ENCODE results near the gene KSR2. TPM values are rescaled to one million over a fixed set of nuclear protein-coding genes. Genes with fewer than 3 reads are reported as not detected.
"Not testable (repeated sequence)": the region's sequence is repeated elsewhere in the genome, so short reads cannot be mapped to it uniquely, and the experiment has no call there.

The KSR2 gene
- total RNA-seq, 4 donors from 2014 or later, result under 0.01 to 0.06 (median 0.03) TPM

GRCh38 chr12:118015306-118015705 is 46.5 kb upstream of the KSR2 start:
- intact Hi-C loops (cut with DNase I), result loop anchor here (5.0 kb wide), 1 partner anchor 37 kb away; no protein-coding TSS in a partner anchor
- Histone ChIP-seq H3K9me3 (no peaks in the 10 kb centered on the region), H3K4me1 (peaks cover 6 to 20% (median 16%) of the 10 kb centered on the region in 4 donors), H3K27ac (replicated peaks in 1 of 4) (no peak overlapping the region), H3K36me3 (peaks cover 0 to 13% (median 12%) of the 10 kb centered on the region in 4 donors), H3K27me3 (no peaks in the 10 kb centered on the region), H3K4me3 (no peak overlapping the region)
- no peak for DNase-seq (ENCODE audit: extremely low spot score)
- TF ChIP-seq CTCF (IDR thresholded peaks at IDR 0.05) (no peak), EP300 (IDR thresholded peaks at IDR 0.05) (no peak), POLR2AphosphoS5 (IDR thresholded peaks at IDR 0.05) (no peak), POLR2A (IDR thresholded peaks at IDR 0.05; ENCODE audit: low read depth) (no peak)
- 95% methylated on average over 2 of the region's 2 CpGs for WGBS

GRCh38 chr12:118013283-118013682 is 44.5 kb upstream of the KSR2 start:
- DNase-seq (ENCODE audit: extremely low spot score), result no peak
- 84% methylated on average over 3 of the region's 3 CpGs for WGBS

GRCh38 chr12:118011961-118012360 is 43.2 kb upstream of the KSR2 start:
- intact Hi-C loops (cut with DNase I), result no loop called here
- Histone ChIP-seq H3K4me3 (no peak overlapping the region), H3K9me3 (no peaks in the 10 kb centered on the region), H3K27me3 (no peaks in the 10 kb centered on the region), H3K4me1 (peaks cover under 1 to 14% (median 8%) of the 10 kb centered on the region in 4 donors), H3K36me3 (no peaks in the 10 kb centered on the region), H3K27ac (replicated peaks in 1 of 4) (no peak overlapping the region)
- 71% methylated on average over 3 of the region's 3 CpGs for WGBS
- no peak for DNase-seq (ENCODE audit: extremely low spot score)
- TF ChIP-seq POLR2AphosphoS5 (IDR thresholded peaks at IDR 0.05), result no peak
- TF ChIP-seq POLR2A (IDR thresholded peaks at IDR 0.05; ENCODE audit: low read depth), result no peak
- TF ChIP-seq CTCF (IDR thresholded peaks at IDR 0.05), result no peak

More at GRCh38 chr12:118013283-118013682, 44.5 kb upstream of the KSR2 start:
- no peaks in the 10 kb centered on the region for H3K9me3 ChIP-seq
- intact Hi-C loops (cut with DNase I), result no loop called here
- no peak overlapping the region for H3K4me3 ChIP-seq
- peaks cover 6 to 20% (median 16%) of the 10 kb centered on the region in 4 donors for H3K4me1 ChIP-seq
- no peaks in the 10 kb centered on the region for H3K27me3 ChIP-seq
- no peak overlapping the region for H3K27ac ChIP-seq (replicated peaks in 1 of 4)
- TF ChIP-seq CTCF (IDR thresholded peaks at IDR 0.05) (no peak), POLR2AphosphoS5 (IDR thresholded peaks at IDR 0.05) (no peak), POLR2A (IDR thresholded peaks at IDR 0.05; ENCODE audit: low read depth) (no peak), EP300 (IDR thresholded peaks at IDR 0.05) (no peak)
- H3K36me3 ChIP-seq, result no peaks in the 10 kb centered on the region

GRCh38 chr12:118011377-118011776 is 42.6 kb upstream of the KSR2 start:
- Histone ChIP-seq H3K27ac (replicated peaks in 1 of 4) (no peak overlapping the region), H3K27me3 (no peaks in the 10 kb centered on the region), H3K4me3 (no peak overlapping the region), H3K4me1 (peaks cover 0 to 13% (median 7%) of the 10 kb centered on the region in 4 donors), H3K36me3 (no peaks in the 10 kb centered on the region), H3K9me3 (no peaks in the 10 kb centered on the region)
- DNase-seq (ENCODE audit: extremely low spot score), result no peak
- TF ChIP-seq POLR2A (IDR thresholded peaks at IDR 0.05; ENCODE audit: low read depth) (no peak), EP300 (IDR thresholded peaks at IDR 0.05) (no peak)
- intact Hi-C loops (cut with DNase I), result no loop called here
- 90% methylated on average over 3 of the region's 3 CpGs for WGBS

- Histone ChIP-seq H3K9me3 (no peaks in the 10 kb centered on the region), H3K27ac (replicated peaks in 1 of 4) (no peak overlapping the region), H3K36me3 (no peaks in the 10 kb centered on the region), H3K27me3 (no peaks in the 10 kb centered on the region), H3K4me1 (peaks cover 0 to 9% (median 3%) of the 10 kb centered on the region in 4 donors), H3K4me3 (no peak overlapping the region)
- intact Hi-C loops (cut with DNase I), result no loop called here
- no peak for DNase-seq (ENCODE audit: extremely low spot score)
- 94% methylated on average over 3 of the region's 3 CpGs for WGBS
- TF ChIP-seq POLR2A (IDR thresholded peaks at IDR 0.05; ENCODE audit: low read depth) (no peak), CTCF (IDR thresholded peaks at IDR 0.05) (no peak), EP300 (IDR thresholded peaks at IDR 0.05) (no peak), POLR2AphosphoS5 (IDR thresholded peaks at IDR 0.05) (no peak)
Observed at GRCh38 chr12:118010903-118011302, 42.1 kb upstream of the KSR2 start.

GRCh38 chr12:117999806-118000205 is 31.0 kb upstream of the KSR2 start:
- H3K27me3 ChIP-seq; H3K27ac ChIP-seq (replicated peaks in 1 of 4); intact Hi-C loops (cut with DNase I); H3K4me3 ChIP-seq; H3K4me1 ChIP-seq; H3K9me3 ChIP-seq; DNase-seq (ENCODE audit: extremely low spot score); H3K36me3 ChIP-seq: not testable (repeated sequence)
- WGBS, result 78% methylated on average over 2 of the region's 2 CpGs
